Activated naive CD8-positive, alpha-beta T cell treated with anti-CD3 and anti-CD28 coated beads, Interleukin-2, amount 50 U/mL, for 24 hours (primary cell): Measurements from ENCODE around the gene C1D.
"Not testable (repeated sequence)": the region's sequence is repeated elsewhere in the genome, so short reads cannot be mapped to it uniquely, and the experiment has no call there.

Experiments
- ATAC-seq: fragments of 150-1000 bp; cut with Tn5 transposase; one replicate; pipeline ENCODE4 v1.10.0; 2021
- DNase-seq: peaks from one replicate; pipeline ENCODE4 v3.0.0; 2021
- H3K27ac Mint-ChIP-seq: one replicate; pipeline ENCODE4 v1.8.0; 2021; ENCODE audit warnings: mild to moderate bottlenecking, mixed read lengths
- H3K27me3 Mint-ChIP-seq: one replicate; pipeline ENCODE4 v1.8.0; 2021; ENCODE audit warnings: mixed read lengths
- H3K36me3 Mint-ChIP-seq: one replicate; pipeline ENCODE4 v1.8.0; 2021; ENCODE audit warnings: low read depth, mixed read lengths
- H3K4me1 Mint-ChIP-seq: one replicate; pipeline ENCODE4 v1.8.0; 2021; ENCODE audit warnings: mixed read lengths
- H3K4me3 Mint-ChIP-seq: one replicate; pipeline ENCODE4 v1.8.0; 2021; ENCODE audit warnings: mild to moderate bottlenecking, moderate library complexity, mixed read lengths
- H3K9me3 Mint-ChIP-seq: one replicate; pipeline ENCODE4 v1.8.0; 2021; ENCODE audit warnings: mixed read lengths

C1D gene

GRCh38 chr2:68088940-68089339 is 26.1 kb upstream of the C1D start:
- Mint-ChIP-seq H3K36me3 (no peaks in the 10 kb centered on the region), H3K9me3 (no peaks in the 10 kb centered on the region), H3K4me3 (no peak overlapping the region), H3K4me1 (peaks cover 10% of the 10 kb centered on the region), H3K27ac (no peak overlapping the region), H3K27me3 (no peaks in the 10 kb centered on the region)
- ATAC-seq (no peak), DNase-seq (no peak)

GRCh38 chr2:68086166-68086565 is 23.4 kb upstream of the C1D start:
- no peak overlapping the region for H3K27ac Mint-ChIP-seq
- no peaks in the 10 kb centered on the region for H3K9me3 Mint-ChIP-seq
- H3K27me3 Mint-ChIP-seq = no peaks in the 10 kb centered on the region
- DNase-seq (no peak), ATAC-seq (no peak)
- peaks cover 10% of the 10 kb centered on the region for H3K4me1 Mint-ChIP-seq
- H3K36me3 Mint-ChIP-seq = no peaks in the 10 kb centered on the region
- H3K4me3 Mint-ChIP-seq = no peak overlapping the region

- DNase-seq = no peak
- H3K4me3 Mint-ChIP-seq = no peak overlapping the region
- H3K27ac Mint-ChIP-seq = no peak overlapping the region
- H3K9me3 Mint-ChIP-seq = no peaks in the 10 kb centered on the region
- no peaks in the 10 kb centered on the region for H3K36me3 Mint-ChIP-seq
- no peaks in the 10 kb centered on the region for H3K4me1 Mint-ChIP-seq
- no peak for ATAC-seq
- H3K27me3 Mint-ChIP-seq = no peaks in the 10 kb centered on the region
These were observed 20.5 kb upstream of the C1D start for GRCh38 chr2:68083346-68083745.

GRCh38 chr2:68074050-68074449 is 11.2 kb upstream of the C1D start:
- ATAC-seq = no peak
- H3K4me3 Mint-ChIP-seq = no peak overlapping the region
- no peak overlapping the region for H3K27ac Mint-ChIP-seq
- H3K27me3 Mint-ChIP-seq = no peaks in the 10 kb centered on the region
- no peaks in the 10 kb centered on the region for H3K4me1 Mint-ChIP-seq
- H3K9me3 Mint-ChIP-seq = no peaks in the 10 kb centered on the region
- H3K36me3 Mint-ChIP-seq = no peaks in the 10 kb centered on the region
- no peak for DNase-seq

- DNase-seq = peak; percentile 8
- not testable (repeated sequence) for ATAC-seq, H3K27me3 Mint-ChIP-seq, H3K27ac Mint-ChIP-seq, H3K36me3 Mint-ChIP-seq, H3K9me3 Mint-ChIP-seq
- H3K4me1 Mint-ChIP-seq = peaks cover 26% of the 10 kb centered on the region
- H3K4me3 Mint-ChIP-seq = peak overlapping the region; percentile 92
These were observed 1.2 kb upstream of the C1D start for GRCh38 chr2:68063797-68064646.

GRCh38 chr2:68060652-68061051 is 2.2 kb downstream of the C1D start:
- Mint-ChIP-seq H3K27me3 (no peaks in the 10 kb centered on the region), H3K27ac (no peak overlapping the region), H3K36me3 (peaks cover 1% of the 10 kb centered on the region), H3K4me3 (no peak overlapping the region), H3K4me1 (peaks cover 46% of the 10 kb centered on the region), H3K9me3 (no peaks in the 10 kb centered on the region)
- DNase-seq (no peak), ATAC-seq (no peak)

- H3K4me1 Mint-ChIP-seq = peaks cover 52% of the 10 kb centered on the region
- H3K27me3 Mint-ChIP-seq = no peaks in the 10 kb centered on the region
- no peak for ATAC-seq
- no peak overlapping the region for H3K4me3 Mint-ChIP-seq
- peaks cover 1% of the 10 kb centered on the region for H3K36me3 Mint-ChIP-seq
- H3K27ac Mint-ChIP-seq = peak overlapping the region; percentile 4
- DNase-seq = no peak
- H3K9me3 Mint-ChIP-seq = no peaks in the 10 kb centered on the region
These were observed 2.8 kb downstream of the C1D start for GRCh38 chr2:68059784-68060525.

GRCh38 chr2:68057658-68058396 is 5.0 kb downstream of the C1D start:
- H3K27ac Mint-ChIP-seq = no peak overlapping the region

GRCh38 chr2:68052717-68053422 is 9.9 kb downstream of the C1D start:
- DNase-seq (no peak), ATAC-seq (no peak)
- H3K36me3 Mint-ChIP-seq = peaks cover 8% of the 10 kb centered on the region
- H3K27ac Mint-ChIP-seq = no peak overlapping the region
- peaks cover 49% of the 10 kb centered on the region for H3K4me1 Mint-ChIP-seq
- H3K27me3 Mint-ChIP-seq = no peaks in the 10 kb centered on the region
- H3K9me3 Mint-ChIP-seq = no peaks in the 10 kb centered on the region
- H3K4me3 Mint-ChIP-seq = no peak overlapping the region

More at GRCh38 chr2:68057658-68058396, 5.0 kb downstream of the C1D start:
- H3K9me3 Mint-ChIP-seq = no peaks in the 10 kb centered on the region
- no peak overlapping the region for H3K4me3 Mint-ChIP-seq
- no peak for ATAC-seq
- H3K4me1 Mint-ChIP-seq = peaks cover 60% of the 10 kb centered on the region
- no peak for DNase-seq
- peaks cover 1% of the 10 kb centered on the region for H3K36me3 Mint-ChIP-seq
- H3K27me3 Mint-ChIP-seq = no peaks in the 10 kb centered on the region

GRCh38 chr2:68050353-68050752 is 12.5 kb downstream of the C1D start:
- H3K4me3 Mint-ChIP-seq = no peak overlapping the region
- H3K27me3 Mint-ChIP-seq = no peaks in the 10 kb centered on the region
- H3K4me1 Mint-ChIP-seq = peaks cover 37% of the 10 kb centered on the region
- DNase-seq (no peak), ATAC-seq (no peak)
- no peak overlapping the region for H3K27ac Mint-ChIP-seq
- no peaks in the 10 kb centered on the region for H3K9me3 Mint-ChIP-seq
- H3K36me3 Mint-ChIP-seq = peaks cover 13% of the 10 kb centered on the region

GRCh38 chr2:68046642-68047240 is 16.1 kb downstream of the C1D start:
- ATAC-seq = no peak
- H3K36me3 Mint-ChIP-seq = peaks cover 18% of the 10 kb centered on the region
- no peaks in the 10 kb centered on the region for H3K9me3 Mint-ChIP-seq
- no peaks in the 10 kb centered on the region for H3K27me3 Mint-ChIP-seq
- H3K4me3 Mint-ChIP-seq = no peak overlapping the region
- H3K27ac Mint-ChIP-seq = no peak overlapping the region
- peaks cover 15% of the 10 kb centered on the region for H3K4me1 Mint-ChIP-seq
- DNase-seq = no peak

GRCh38 chr2:68046224-68046623 is 16.6 kb downstream of the C1D start:
- no peak overlapping the region for H3K4me3 Mint-ChIP-seq
- H3K27me3 Mint-ChIP-seq = no peaks in the 10 kb centered on the region
- ATAC-seq (no peak), DNase-seq (no peak)
- peaks cover 13% of the 10 kb centered on the region for H3K4me1 Mint-ChIP-seq
- no peaks in the 10 kb centered on the region for H3K9me3 Mint-ChIP-seq
- H3K36me3 Mint-ChIP-seq = peaks cover 19% of the 10 kb centered on the region
- no peak overlapping the region for H3K27ac Mint-ChIP-seq

GRCh38 chr2:68045342-68045741 is 17.5 kb downstream of the C1D start:
- H3K4me3 Mint-ChIP-seq = no peak overlapping the region
- no peaks in the 10 kb centered on the region for H3K27me3 Mint-ChIP-seq
- H3K4me1 Mint-ChIP-seq = peaks cover 8% of the 10 kb centered on the region
- peaks cover 19% of the 10 kb centered on the region for H3K36me3 Mint-ChIP-seq
- no peak for ATAC-seq
- no peaks in the 10 kb centered on the region for H3K9me3 Mint-ChIP-seq
- no peak for DNase-seq
- no peak overlapping the region for H3K27ac Mint-ChIP-seq

GRCh38 chr2:68044099-68044498 is 18.7 kb downstream of the C1D start:
- Mint-ChIP-seq H3K36me3 (peaks cover 17% of the 10 kb centered on the region), H3K9me3 (no peaks in the 10 kb centered on the region), H3K27me3 (no peaks in the 10 kb centered on the region), H3K27ac (no peak overlapping the region), H3K4me1 (peaks cover 14% of the 10 kb centered on the region), H3K4me3 (no peak overlapping the region)
- ATAC-seq = no peak
- DNase-seq = no peak
